ENCODE data around the gene OSBPL6.
A peak's percentile ranks its signal among the peaks of the same experiment; 100 is the strongest.

The OSBPL6 gene

DNA sequence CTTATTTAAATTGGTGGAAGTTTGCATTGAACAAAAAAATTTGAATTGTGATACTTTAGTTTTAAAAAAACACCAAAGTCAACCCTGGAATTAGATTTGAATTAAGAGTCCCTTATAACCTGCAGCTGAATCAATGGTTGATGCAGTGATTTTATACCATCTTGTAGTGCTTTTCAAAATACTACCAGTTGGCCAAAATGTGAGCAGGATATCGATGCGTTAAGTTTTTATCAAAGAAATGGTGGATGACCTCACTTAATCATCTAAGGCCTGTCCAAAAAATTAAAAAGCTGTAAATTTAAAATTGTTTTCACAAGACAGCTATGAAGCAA lies 48.2 kb downstream of the OSBPL6 start:
- Histone ChIP-seq H3K9me3 (ENCODE audit: control insufficient read depth, insufficient read depth, low read depth, low read length) (no peaks in the 10 kb centered on the region), H3K27ac (ENCODE audit: extremely low read depth, low read depth, low read length) (no peak overlapping the region), H3K36me3 (ENCODE audit: control insufficient read depth in 2 of 2, insufficient read depth in 1 of 2, low read length in 2 of 2) (no peaks in the 10 kb centered on the region), H3K4me1 (ENCODE audit: control insufficient read depth, insufficient read depth, low read length) (peaks cover 5% of the 10 kb centered on the region), H3K4me3 (ENCODE audit: low read depth, low read length) (no peak overlapping the region)
- ChIA-PET CTCF (interaction anchor here (0.6 kb wide), 1 partner anchor 160 kb away, joined by 4 read pairs; no protein-coding TSS in a partner anchor), POLR2A (no interaction called here)
- TF ChIP-seq KLF7 (tag by site-specific recombination; IDR thresholded peaks at IDR 0.05; ENCODE audit: borderline replicate concordance): no peak
- TF ChIP-seq ZNF664 (tag by site-specific recombination; IDR thresholded peaks at IDR 0.05): no peak
- no peak for TF ChIP-seq ZNF785 (tag by site-specific recombination; IDR thresholded peaks at IDR 0.05)
- TF ChIP-seq GFI1B (tag by site-specific recombination; IDR thresholded peaks at IDR 0.05): no peak
- no peak for TF ChIP-seq ZNF239 (tag by site-specific recombination; IDR thresholded peaks at IDR 0.05)
- no peak for TF ChIP-seq ZNF394 (tag by site-specific recombination; IDR thresholded peaks at IDR 0.05; ENCODE audit: borderline replicate concordance)
- TF ChIP-seq, protein P1, sequence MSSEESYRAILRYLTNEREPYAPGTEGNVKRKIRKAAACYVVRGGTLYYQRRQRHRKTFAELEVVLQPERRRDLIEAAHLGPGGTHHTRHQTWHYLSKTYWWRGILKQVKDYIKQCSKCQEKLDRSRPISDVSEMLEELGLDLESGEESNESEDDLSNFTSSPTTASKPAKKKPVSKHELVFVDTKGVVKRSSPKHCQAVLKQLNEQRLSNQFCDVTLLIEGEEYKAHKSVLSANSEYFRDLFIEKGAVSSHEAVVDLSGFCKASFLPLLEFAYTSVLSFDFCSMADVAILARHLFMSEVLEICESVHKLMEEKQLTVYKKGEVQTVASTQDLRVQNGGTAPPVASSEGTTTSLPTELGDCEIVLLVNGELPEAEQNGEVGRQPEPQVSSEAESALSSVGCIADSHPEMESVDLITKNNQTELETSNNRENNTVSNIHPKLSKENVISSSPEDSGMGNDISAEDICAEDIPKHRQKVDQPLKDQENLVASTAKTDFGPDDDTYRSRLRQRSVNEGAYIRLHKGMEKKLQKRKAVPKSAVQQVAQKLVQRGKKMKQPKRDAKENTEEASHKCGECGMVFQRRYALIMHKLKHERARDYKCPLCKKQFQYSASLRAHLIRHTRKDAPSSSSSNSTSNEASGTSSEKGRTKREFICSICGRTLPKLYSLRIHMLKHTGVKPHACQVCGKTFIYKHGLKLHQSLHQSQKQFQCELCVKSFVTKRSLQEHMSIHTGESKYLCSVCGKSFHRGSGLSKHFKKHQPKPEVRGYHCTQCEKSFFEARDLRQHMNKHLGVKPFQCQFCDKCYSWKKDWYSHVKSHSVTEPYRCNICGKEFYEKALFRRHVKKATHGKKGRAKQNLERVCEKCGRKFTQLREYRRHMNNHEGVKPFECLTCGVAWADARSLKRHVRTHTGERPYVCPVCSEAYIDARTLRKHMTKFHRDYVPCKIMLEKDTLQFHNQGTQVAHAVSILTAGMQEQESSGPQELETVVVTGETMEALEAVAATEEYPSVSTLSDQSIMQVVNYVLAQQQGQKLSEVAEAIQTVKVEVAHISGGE (tag by site-specific recombination; conservative IDR thresholded peaks at IDR 0.05; ENCODE audit: low read depth): no peak
- no peak for TF ChIP-seq ZNF596 (tag by site-specific recombination; IDR thresholded peaks at IDR 0.05)
- TF ChIP-seq OSR2 (tag by site-specific recombination; IDR thresholded peaks at IDR 0.05): no peak
- TF ChIP-seq ZNF473 (tag by site-specific recombination; IDR thresholded peaks at IDR 0.05): no peak
- no peak for TF ChIP-seq ZNF214 (tag by site-specific recombination; IDR thresholded peaks at IDR 0.05; ENCODE audit: borderline replicate concordance)
- TF ChIP-seq MYNN (tag by site-specific recombination; IDR thresholded peaks at IDR 0.05; ENCODE audit: borderline replicate concordance): no peak
- no peak for TF ChIP-seq ZNF48 (tag by site-specific recombination; IDR thresholded peaks at IDR 0.05)

- ChIA-PET POLR2A (no interaction called here), CTCF (no interaction called here)
- no peaks in the 10 kb centered on the region for H3K36me3 ChIP-seq (ENCODE audit: control insufficient read depth in 2 of 2, insufficient read depth in 1 of 2, low read length in 2 of 2)
Observed at GRCh38 chr2:178243961-178244360, 49.6 kb downstream of the OSBPL6 start.

DNA sequence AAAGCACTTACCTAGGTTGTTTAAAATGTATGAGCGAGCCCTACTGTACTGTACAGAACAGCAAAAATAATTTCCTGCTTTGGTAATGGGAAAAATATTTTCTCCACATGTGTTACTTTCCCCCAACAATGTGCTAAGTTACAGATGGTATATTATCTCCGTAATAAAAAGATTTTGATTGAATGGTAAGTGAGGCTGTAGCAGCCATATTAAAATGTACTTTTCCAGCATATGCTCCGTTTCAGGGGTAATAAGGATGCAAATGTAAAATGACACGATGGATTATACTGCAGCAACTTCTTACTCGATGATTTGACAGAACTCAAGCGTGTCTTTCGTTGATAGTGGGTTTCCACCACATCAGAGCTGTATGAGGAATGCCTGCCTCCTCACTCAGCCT lies 50.5 kb downstream of the OSBPL6 start:
- peaks cover 5% of the 10 kb centered on the region for H3K4me1 ChIP-seq (ENCODE audit: control insufficient read depth, insufficient read depth, low read length)
- no peak overlapping the region for H3K27ac ChIP-seq (ENCODE audit: extremely low read depth, low read depth, low read length)
- CTCF ChIA-PET: no interaction called here
- TF ChIP-seq ZNF341 (tag by site-specific recombination; IDR thresholded peaks at IDR 0.05; ENCODE audit: low read depth): no peak
- TF ChIP-seq ZNF677 (tag by site-specific recombination; IDR thresholded peaks at IDR 0.05): no peak
- no peak for TF ChIP-seq ZNF140 (tag by site-specific recombination; IDR thresholded peaks at IDR 0.05)
- no peak for TF ChIP-seq ZBTB1 (tag by site-specific recombination; IDR thresholded peaks at IDR 0.05)
- TF ChIP-seq HOXA7 (CRISPR knock-in tag; IDR thresholded peaks at IDR 0.05; ENCODE audit: borderline replicate concordance): no peak
- no peak for TF ChIP-seq ZNF529 (tag by site-specific recombination; IDR thresholded peaks at IDR 0.05; ENCODE audit: insufficient replicate concordance)
- TF ChIP-seq ZBTB21 (tag by site-specific recombination; IDR thresholded peaks at IDR 0.05): no peak
- no peak for TF ChIP-seq ZBTB48 (tag by site-specific recombination; IDR thresholded peaks at IDR 0.05)
- H3K4me3 ChIP-seq (ENCODE audit: low read depth, low read length): no peak overlapping the region
- no peaks in the 10 kb centered on the region for H3K36me3 ChIP-seq (ENCODE audit: control insufficient read depth in 2 of 2, insufficient read depth in 1 of 2, low read length in 2 of 2)
- POLR2A ChIA-PET: no interaction called here
- no peaks in the 10 kb centered on the region for H3K9me3 ChIP-seq (ENCODE audit: control insufficient read depth, insufficient read depth, low read depth, low read length)

More at GRCh38 chr2:178243961-178244360, 49.6 kb downstream of the OSBPL6 start:
- no peak overlapping the region for H3K4me3 ChIP-seq (ENCODE audit: low read depth, low read length)
- TF ChIP-seq, protein P2, sequence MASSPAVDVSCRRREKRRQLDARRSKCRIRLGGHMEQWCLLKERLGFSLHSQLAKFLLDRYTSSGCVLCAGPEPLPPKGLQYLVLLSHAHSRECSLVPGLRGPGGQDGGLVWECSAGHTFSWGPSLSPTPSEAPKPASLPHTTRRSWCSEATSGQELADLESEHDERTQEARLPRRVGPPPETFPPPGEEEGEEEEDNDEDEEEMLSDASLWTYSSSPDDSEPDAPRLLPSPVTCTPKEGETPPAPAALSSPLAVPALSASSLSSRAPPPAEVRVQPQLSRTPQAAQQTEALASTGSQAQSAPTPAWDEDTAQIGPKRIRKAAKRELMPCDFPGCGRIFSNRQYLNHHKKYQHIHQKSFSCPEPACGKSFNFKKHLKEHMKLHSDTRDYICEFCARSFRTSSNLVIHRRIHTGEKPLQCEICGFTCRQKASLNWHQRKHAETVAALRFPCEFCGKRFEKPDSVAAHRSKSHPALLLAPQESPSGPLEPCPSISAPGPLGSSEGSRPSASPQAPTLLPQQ (tag by site-specific recombination; IDR thresholded peaks at IDR 0.05): no peak
- peak; percentile 78 for TF ChIP-seq ZNF623 (tag by site-specific recombination; IDR thresholded peaks at IDR 0.05)
- no peak overlapping the region for H3K27ac ChIP-seq (ENCODE audit: extremely low read depth, low read depth, low read length)
- H3K9me3 ChIP-seq (ENCODE audit: control insufficient read depth, insufficient read depth, low read depth, low read length): no peaks in the 10 kb centered on the region
- H3K4me1 ChIP-seq (ENCODE audit: control insufficient read depth, insufficient read depth, low read length): peaks cover 5% of the 10 kb centered on the region

Data from HEK293 (cell line).